WTC11 (cell line): ENCODE measurements around the gene C12orf75. TPM values are rescaled to one million over a fixed set of nuclear protein-coding genes. Genes with fewer than 3 reads are reported as not detected.

Experiments
- ATAC-seq: fragments of 200-7000 bp; cut with Tn5 transposase; 2 replicates; pipeline ENCODE4 v1.10.0; 2021; ENCODE audit warnings: mild to moderate bottlenecking, moderate library complexity
- CTCF ChIA-PET: fragments of 300-600 bp; sonication (Branson Sonifier 250); formaldehyde crosslinking; loops from one replicate; lab custom pipeline; 2021; ENCODE audit warnings: antibody characterized with exemption; lab: Charles Lee
- POLR2A ChIA-PET: fragments of 350-600 bp; sonication (Branson Sonifier 250); formaldehyde crosslinking; loops from one replicate; lab custom pipeline; 2021; ENCODE audit warnings: antibody characterized with exemption; lab: Charles Lee
- DNase-seq: peaks from one replicate; pipeline ENCODE4 v3.0.0; 2021; ENCODE audit warnings: low spot score
- H3K27ac Mint-ChIP-seq: 2 replicates; pipeline ENCODE4 v1.8.0; 2021; ENCODE audit warnings: mixed read lengths
- H3K27me3 Mint-ChIP-seq: 2 replicates; pipeline ENCODE4 v1.8.0; 2021; ENCODE audit warnings: low read depth, mild to moderate bottlenecking, moderate library complexity, mixed read lengths
- H3K36me3 Mint-ChIP-seq: 2 replicates; pipeline ENCODE4 v1.8.0; 2021; ENCODE audit warnings: mixed read lengths
- H3K4me1 Mint-ChIP-seq: 2 replicates; pipeline ENCODE4 v1.8.0; 2022; ENCODE audit warnings: mixed read lengths
- H3K4me3 Mint-ChIP-seq: 2 replicates; pipeline ENCODE4 v1.8.0; 2021; ENCODE audit warnings: mild to moderate bottlenecking, moderate library complexity, mixed read lengths
- H3K9me3 Mint-ChIP-seq: 2 replicates; pipeline ENCODE4 v1.8.0; 2021; ENCODE audit warnings: mixed read lengths
- ATF6 ChIP-seq: sonication (generic); formaldehyde crosslinking; IDR thresholded peaks from 2 replicates; pipeline ENCODE4 v1.8.1; 2023; ENCODE audit warnings: mild to moderate bottlenecking, missing genetic modification reagents
- EMX1 ChIP-seq: fragments of 250-450 bp; sonication (Bioruptor Pico); IDR thresholded peaks from 2 replicates; pipeline ENCODE4 v1.8.0; 2021; ENCODE audit warnings: mild to moderate bottlenecking
- IRF1 ChIP-seq: sonication (generic); formaldehyde crosslinking; IDR thresholded peaks from 2 replicates; pipeline ENCODE4 v1.8.0; 2023; ENCODE audit warnings: missing genetic modification reagents
- MXD4 ChIP-seq: fragments of 250-450 bp; sonication (Bioruptor Pico); IDR thresholded peaks from 2 replicates; pipeline ENCODE4 v1.8.0; 2021; ENCODE audit warnings: mild to moderate bottlenecking, moderate library complexity, borderline replicate concordance
- MYBL2 ChIP-seq: sonication (generic); formaldehyde crosslinking; IDR thresholded peaks from 2 replicates; pipeline ENCODE4 v1.8.1; 2023; ENCODE audit warnings: mild to moderate bottlenecking, moderate library complexity, missing genetic modification reagents
- NFATC4 ChIP-seq: fragments of 250-450 bp; sonication (Bioruptor Pico); IDR thresholded peaks from 2 replicates; pipeline ENCODE4 v1.9.0; 2021; ENCODE audit warnings: mild to moderate bottlenecking
- RELA ChIP-seq: sonication (generic); formaldehyde crosslinking; IDR thresholded peaks from 2 replicates; pipeline ENCODE4 v1.8.1; 2022; ENCODE audit warnings: missing genetic modification reagents, mild to moderate bottlenecking, borderline replicate concordance
- SMAD3 ChIP-seq: sonication (generic); formaldehyde crosslinking; IDR thresholded peaks from 2 replicates; pipeline ENCODE4 v1.8.0; 2022; ENCODE audit warnings: missing genetic modification reagents, mild to moderate bottlenecking, borderline replicate concordance
- TEAD1 ChIP-seq: sonication (generic); formaldehyde crosslinking; IDR thresholded peaks from 2 replicates; pipeline ENCODE4 v1.8.0; 2022; ENCODE audit warnings: mild to moderate bottlenecking, missing genetic modification reagents
- TEAD4 ChIP-seq: sonication (generic); formaldehyde crosslinking; IDR thresholded peaks from 2 replicates; pipeline ENCODE4 v1.8.0; 2022; ENCODE audit warnings: mild to moderate bottlenecking, missing genetic modification reagents
- USF1 ChIP-seq: sonication (generic); formaldehyde crosslinking; IDR thresholded peaks from 2 replicates; pipeline ENCODE4 v1.8.0; 2022; ENCODE audit warnings: mild to moderate bottlenecking, missing genetic modification reagents
- ZMAT4 ChIP-seq: fragments of 250-450 bp; sonication (Bioruptor Pico); IDR thresholded peaks from 2 replicates; pipeline ENCODE4 v1.9.0; 2021; ENCODE audit warnings: mild to moderate bottlenecking
- ZNF423 ChIP-seq: fragments of 250-450 bp; sonication (Bioruptor Pico); IDR thresholded peaks from 2 replicates; pipeline ENCODE4 v2.1.2; 2022; ENCODE audit warnings: mild to moderate bottlenecking, moderate library complexity
- ZNF425 ChIP-seq: fragments of 250-450 bp; sonication (Bioruptor Pico); conservative IDR thresholded peaks from 2 replicates; pipeline ENCODE4 v1.9.0; 2021; ENCODE audit warnings: mild to moderate bottlenecking
- total RNA-seq: library from RNA; stranded (reverse); gene quantifications from 3 replicates; pipeline ENCODE4 v1.2.3, GENCODE V29; 2021
- TF ChIP-seq, protein P1 (sequence below): sonication (generic); formaldehyde crosslinking; IDR thresholded peaks from 2 replicates; pipeline ENCODE4 v1.8.1; 2022; ENCODE audit warnings: missing genetic modification reagents, borderline replicate concordance

C12orf75 gene
- total RNA-seq, 1 experiment from 2014 or later: 25.5 TPM

DNA sequence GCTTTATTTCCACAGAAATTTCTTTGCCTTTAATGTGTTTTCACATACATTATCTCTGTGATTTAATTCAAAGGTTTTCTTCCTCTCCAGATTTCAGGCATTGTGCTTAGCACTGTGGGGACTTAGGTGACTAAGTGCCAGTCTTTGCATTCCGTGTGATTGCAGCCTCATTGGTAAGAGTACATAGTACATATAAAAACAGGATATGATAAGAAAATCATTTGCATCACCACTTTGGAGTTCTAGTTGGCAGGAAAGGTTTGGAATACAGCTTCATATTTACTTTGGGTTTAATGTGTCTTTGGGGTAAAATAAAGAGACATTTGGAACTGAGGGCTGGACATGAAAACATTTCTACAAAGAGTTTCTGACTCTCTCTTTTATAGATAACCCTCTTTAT lies 37.8 kb upstream of the C12orf75 start (continued):
- TF ChIP-seq TEAD4 (CRISPR knock-in tag) (no peak), RELA (CRISPR knock-in tag) (no peak)

DNA sequence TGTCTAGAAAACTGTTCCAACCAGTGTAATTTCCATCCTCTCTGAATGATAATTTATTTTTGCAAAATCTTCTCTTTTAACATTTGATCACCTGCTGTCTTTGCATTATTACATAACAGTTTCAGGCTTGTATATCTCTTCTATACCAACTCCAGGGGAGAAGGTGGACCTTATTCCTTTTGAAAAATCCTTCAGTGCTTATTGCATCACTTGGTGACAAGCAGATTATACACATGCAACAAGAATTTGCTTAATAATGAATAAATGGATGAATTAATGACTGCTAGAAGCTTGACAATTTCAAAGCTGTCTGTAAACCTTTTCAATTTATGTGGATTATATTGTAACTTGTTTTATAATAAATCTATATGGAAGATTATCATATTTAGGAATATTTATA lies 37.3 kb upstream of the C12orf75 start:
- POLR2A ChIA-PET: no interaction called here
- peaks cover 17% of the 10 kb centered on the region for H3K4me1 Mint-ChIP-seq

More for the DNA sequence above, 37.3 kb upstream of the C12orf75 start:
- peaks cover 9% of the 10 kb centered on the region for H3K9me3 Mint-ChIP-seq
- CTCF ChIA-PET: no interaction called here
- TF ChIP-seq SMAD3 (CRISPR knock-in tag): no peak
- TF ChIP-seq EMX1: no peak
- no peak for TF ChIP-seq ZNF423 (CRISPR knock-in tag)
- no peak for TF ChIP-seq ATF6 (CRISPR knock-in tag)
- no peak for TF ChIP-seq MXD4 (CRISPR knock-in tag)
- no peak for TF ChIP-seq USF1 (CRISPR knock-in tag)
- no peak for TF ChIP-seq MYBL2 (CRISPR knock-in tag)
- no peak for TF ChIP-seq TEAD1
- TF ChIP-seq NFATC4: no peak
- TF ChIP-seq IRF1 (CRISPR knock-in tag): no peak
- TF ChIP-seq ZMAT4 (CRISPR knock-in tag): no peak
- TF ChIP-seq, protein P1, sequence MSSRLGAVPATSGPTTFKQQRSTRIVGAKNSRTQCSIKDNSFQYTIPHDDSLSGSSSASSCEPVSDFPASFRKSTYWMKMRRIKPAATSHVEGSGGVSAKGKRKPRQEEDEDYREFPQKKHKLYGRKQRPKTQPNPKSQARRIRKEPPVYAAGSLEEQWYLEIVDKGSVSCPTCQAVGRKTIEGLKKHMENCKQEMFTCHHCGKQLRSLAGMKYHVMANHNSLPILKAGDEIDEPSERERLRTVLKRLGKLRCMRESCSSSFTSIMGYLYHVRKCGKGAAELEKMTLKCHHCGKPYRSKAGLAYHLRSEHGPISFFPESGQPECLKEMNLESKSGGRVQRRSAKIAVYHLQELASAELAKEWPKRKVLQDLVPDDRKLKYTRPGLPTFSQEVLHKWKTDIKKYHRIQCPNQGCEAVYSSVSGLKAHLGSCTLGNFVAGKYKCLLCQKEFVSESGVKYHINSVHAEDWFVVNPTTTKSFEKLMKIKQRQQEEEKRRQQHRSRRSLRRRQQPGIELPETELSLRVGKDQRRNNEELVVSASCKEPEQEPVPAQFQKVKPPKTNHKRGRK: no peak
- no peak for TF ChIP-seq ZNF425 (CRISPR knock-in tag)
- no peak overlapping the region for H3K27ac Mint-ChIP-seq
- H3K27me3 Mint-ChIP-seq: peaks cover 3% of the 10 kb centered on the region; the same call in 1 of the 2 replicates
- peaks cover 9% of the 10 kb centered on the region for H3K36me3 Mint-ChIP-seq
- DNase-seq (no peak), ATAC-seq (no peak)
- no peak overlapping the region for H3K4me3 Mint-ChIP-seq
